Measurements from ENCODE around the gene MLLT1. TPM values are rescaled to one million over a fixed set of nuclear protein-coding genes. Genes with fewer than 3 reads are reported as not detected.

Gene MLLT1
- total and polyA plus RNA-seq, 10 of the 15 experiments (the other 5 are each of a cell fraction or from before 2014, with no cell fraction given): 0.16 to 61.1 (median 8.5) TPM

DNA sequence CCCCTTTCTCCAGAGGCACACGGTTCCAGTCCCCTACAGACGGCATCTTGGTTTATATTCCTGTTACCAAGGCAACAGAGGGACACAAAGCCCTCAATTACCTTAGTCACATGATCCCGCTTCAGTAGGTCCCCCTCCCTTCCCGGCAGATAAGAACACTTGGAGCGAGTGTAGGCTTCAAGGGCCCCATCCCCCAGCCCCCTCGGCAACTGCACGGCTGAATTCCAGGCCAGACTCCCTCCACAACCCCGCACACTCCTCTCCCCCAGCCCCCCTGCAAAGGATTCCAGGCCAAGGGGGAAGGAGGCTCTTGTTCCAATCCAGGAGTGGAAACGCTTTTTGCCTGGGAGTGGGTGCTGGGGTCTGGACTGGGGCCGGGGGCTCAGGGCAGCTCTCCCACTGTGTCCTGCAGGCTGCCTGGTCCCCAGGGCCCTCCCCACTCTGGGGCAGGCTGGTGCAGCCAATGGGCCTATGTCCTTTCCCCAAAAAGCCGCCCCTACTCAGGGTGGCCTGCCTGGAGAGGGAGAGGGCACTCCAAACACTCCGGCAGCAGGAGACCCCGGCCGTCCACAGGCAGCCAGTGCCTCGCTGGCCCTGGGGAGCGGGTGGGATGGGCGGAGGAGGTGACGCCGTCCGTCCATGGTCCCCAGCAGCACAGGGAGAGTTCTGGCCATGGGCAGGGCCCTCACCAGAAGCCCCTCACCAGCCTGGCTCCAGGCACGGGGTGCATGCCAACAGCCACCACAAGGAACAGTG lies 62.6 kb downstream of the MLLT1 start:
- RAD21 ChIA-PET (ENCODE audit: unreplicated experiment): interaction anchor here (1.8 kb wide), 1 partner anchor 81 kb away, joined by 7 read pairs; no protein-coding TSS in a partner anchor
- POLR2A ChIA-PET: interaction anchor here (0.6 kb wide), 1 partner anchor 43 kb away, joined by 3 read pairs; no protein-coding TSS in a partner anchor
- Histone ChIP-seq H3K9me3 (replicated peaks; ENCODE audit: control insufficient read depth, insufficient read depth, low read length) (no peaks in the 10 kb centered on the region), H3K4me2 (ENCODE audit: control insufficient read depth, insufficient read depth) (no peak overlapping the region), H3K79me2 (ENCODE audit: control insufficient read depth, insufficient read depth, low read length) (no peaks in the 10 kb centered on the region), H3K4me1 (ENCODE audit: control insufficient read depth, insufficient read depth, low read length) (no peaks in the 10 kb centered on the region), H3K36me3 (ENCODE audit: control insufficient read depth in 2 of 2, insufficient read depth in 2 of 2, low read length in 1 of 2) (peaks cover 4 to 22% of the 10 kb centered on the region in 2 experiments; a peak in 3 of 4 replicates), H4K20me1 (ENCODE audit: control insufficient read depth, insufficient read depth) (no peaks in the 10 kb centered on the region), H3K4me3 (no peak overlapping the region), H2AFZ (ENCODE audit: control insufficient read depth, low read depth, low read length) (no peak overlapping the region), H3K9ac (ENCODE audit: control insufficient read depth, insufficient read depth, low read length) (no peak overlapping the region), H3K27me3 (replicated peaks in 1 of 2; ENCODE audit: control insufficient read depth in 2 of 2, insufficient read depth in 2 of 2, low read length in 1 of 2) (no peaks in the 10 kb centered on the region), H3K27ac (ENCODE audit: control insufficient read depth, insufficient read depth) (no peak overlapping the region)
- in situ Hi-C loops (cut with MboI): no loop called here
- ATAC-seq: no peak
- no peak for DNase-seq (ENCODE audit: low read depth, low spot score)
- intact Hi-C loops (cut with micrococcal nuclease; ENCODE audit: unreplicated experiment): no loop called here
- SMC1A ChIA-PET (ENCODE audit: uncharacterized antibody, unreplicated experiment): interaction anchor here (0.5 to 1.9 kb wide), 3 partner anchors 19 to 91 kb away, joined by 3 to 11 read pairs (median 3); no protein-coding TSS in a partner anchor
- TF ChIP-seq, protein P1, sequence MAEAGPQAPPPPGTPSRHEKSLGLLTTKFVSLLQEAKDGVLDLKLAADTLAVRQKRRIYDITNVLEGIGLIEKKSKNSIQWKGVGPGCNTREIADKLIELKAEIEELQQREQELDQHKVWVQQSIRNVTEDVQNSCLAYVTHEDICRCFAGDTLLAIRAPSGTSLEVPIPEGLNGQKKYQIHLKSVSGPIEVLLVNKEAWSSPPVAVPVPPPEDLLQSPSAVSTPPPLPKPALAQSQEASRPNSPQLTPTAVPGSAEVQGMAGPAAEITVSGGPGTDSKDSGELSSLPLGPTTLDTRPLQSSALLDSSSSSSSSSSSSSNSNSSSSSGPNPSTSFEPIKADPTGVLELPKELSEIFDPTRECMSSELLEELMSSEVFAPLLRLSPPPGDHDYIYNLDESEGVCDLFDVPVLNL (IDR thresholded peaks at IDR 0.05; ENCODE audit: low read depth, low read length): no peak
- TF ChIP-seq, protein P2, sequence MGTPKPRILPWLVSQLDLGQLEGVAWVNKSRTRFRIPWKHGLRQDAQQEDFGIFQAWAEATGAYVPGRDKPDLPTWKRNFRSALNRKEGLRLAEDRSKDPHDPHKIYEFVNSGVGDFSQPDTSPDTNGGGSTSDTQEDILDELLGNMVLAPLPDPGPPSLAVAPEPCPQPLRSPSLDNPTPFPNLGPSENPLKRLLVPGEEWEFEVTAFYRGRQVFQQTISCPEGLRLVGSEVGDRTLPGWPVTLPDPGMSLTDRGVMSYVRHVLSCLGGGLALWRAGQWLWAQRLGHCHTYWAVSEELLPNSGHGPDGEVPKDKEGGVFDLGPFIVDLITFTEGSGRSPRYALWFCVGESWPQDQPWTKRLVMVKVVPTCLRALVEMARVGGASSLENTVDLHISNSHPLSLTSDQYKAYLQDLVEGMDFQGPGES (IDR thresholded peaks at IDR 0.05): no peak
- 0 out of 2 replicates have a peak, but pooled peaks have one; percentile 5 for TF ChIP-seq POLR2A (IDR thresholded peaks at IDR 0.05; ENCODE audit: low read depth, low read length)
- no TSS peak for BruUV-seq (replicated peaks)
- WGBS (ENCODE audit: insufficient coverage, insufficient replicate concordance, low lambda C conversion rate, missing lambda C conversion rate): 94% methylated on average over 20 of the region's 21 CpGs
- CTCF ChIA-PET: interaction anchor here (1.2 to 2.7 kb wide), 8 partner anchors 14 to 169 kb away, joined by 3 to 30 read pairs (median 8); no protein-coding TSS in a partner anchor
- FAIRE-seq: no peak
